Measurements from ENCODE around the gene IFT88. TPM values are rescaled to one million over a fixed set of nuclear protein-coding genes. Genes with fewer than 3 reads are reported as not detected.

The IFT88 gene
- polyA plus RNA-seq, 1 of the 3 experiments (the other 2 are of a cell fraction) = 6.2 TPM

DNA sequence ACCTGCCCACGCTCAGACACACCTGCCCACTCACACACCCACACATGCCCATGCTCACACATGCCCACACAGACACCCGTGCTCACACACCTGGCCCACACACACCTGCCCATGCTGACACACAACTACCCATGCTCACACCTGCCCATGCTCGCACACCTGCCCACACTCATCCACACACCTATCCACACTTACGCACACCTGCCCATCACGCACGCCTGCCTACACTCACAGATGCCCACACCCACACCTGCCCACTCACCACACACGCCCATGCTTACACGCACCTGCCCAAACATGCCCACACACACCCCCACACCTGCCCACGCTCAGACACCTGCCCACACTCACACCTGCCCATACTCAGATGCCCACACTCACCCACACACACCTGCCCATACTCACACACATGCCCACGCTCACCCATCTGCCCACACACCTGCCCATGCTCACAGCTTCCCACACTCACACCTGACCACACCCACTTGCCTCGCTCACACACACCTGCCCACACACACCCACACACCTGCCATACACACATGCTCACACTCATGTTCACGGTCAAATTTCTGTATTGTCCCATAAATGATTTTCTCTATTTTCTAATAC, 152.1 kb downstream of the IFT88 start:
- no peak for DNase-seq
- H3F3A ChIP-seq (replicated peaks; ENCODE audit: insufficient read depth) = peaks cover 7% of the 10 kb centered on the region
- H4K20me1 ChIP-seq (ENCODE audit: insufficient read depth) = no peaks in the 10 kb centered on the region
- H3K4me1 ChIP-seq (ENCODE audit: control insufficient read depth in 1 of 2, insufficient read depth in 2 of 2, low read depth in 1 of 2, low read length in 1 of 2) = peaks cover 4 to 6% of the 10 kb centered on the region in 2 experiments; a peak in 3 of 4 replicates
- 86% methylated on average over 12 of the region's 12 CpGs for whole genome bisulfite sequencing (ENCODE audit: low lambda C conversion rate)
- H2AFZ ChIP-seq (ENCODE audit: low read depth) = no peak overlapping the region
- no peak overlapping the region for H3K9ac ChIP-seq
- H3K36me3 ChIP-seq (replicated peaks in 1 of 2; ENCODE audit: control insufficient read depth in 1 of 2, insufficient read depth in 2 of 2, low read length in 1 of 2) = no peaks in the 10 kb centered on the region
- ChIA-PET POLR2A (no interaction called here), CTCF (no interaction called here)
- no peaks in the 10 kb centered on the region for H3K79me2 ChIP-seq (ENCODE audit: insufficient read depth)
- no peak overlapping the region for H3K4me3 ChIP-seq (ENCODE audit: low read depth in 2 of 2, low read length in 1 of 2)
- no peaks in the 10 kb centered on the region for H3K9me2 ChIP-seq
- no peak overlapping the region for H3K4me2 ChIP-seq
- no peak overlapping the region for H3K27ac ChIP-seq (ENCODE audit: low read depth in 2 of 2, low read length in 1 of 2)
- H3K27me3 ChIP-seq (ENCODE audit: insufficient read depth) = no peaks in the 10 kb centered on the region
- H3K9me3 ChIP-seq = no peaks in the 10 kb centered on the region
- TF ChIP-seq RFX5 (IDR thresholded peaks at IDR 0.05; ENCODE audit: low read length) (no peak), CHD2 (IDR thresholded peaks at IDR 0.05; ENCODE audit: low read length, partially characterized antibody) (no peak), MAX (IDR thresholded peaks at IDR 0.05; ENCODE audit: low read depth) (no peak), REST (IDR thresholded peaks at IDR 0.05; ENCODE audit: low read depth, low read length) (no peak), RXRA (IDR thresholded peaks at IDR 0.05; ENCODE audit: borderline replicate concordance, low read depth) (no peak), YY1 (IDR thresholded peaks at IDR 0.05; ENCODE audit: low read depth) (no peak), EP300 (IDR thresholded peaks at IDR 0.05; ENCODE audit: borderline replicate concordance in 1 of 2, low read depth in 1 of 2, low read length in 1 of 2) (no peak), EZH2phosphoT487 (IDR thresholded peaks at IDR 0.05; ENCODE audit: borderline replicate concordance, low read depth) (no peak), GABPA (IDR thresholded peaks at IDR 0.05; ENCODE audit: low read depth) (no peak)
- TF ChIP-seq, protein P1, sequence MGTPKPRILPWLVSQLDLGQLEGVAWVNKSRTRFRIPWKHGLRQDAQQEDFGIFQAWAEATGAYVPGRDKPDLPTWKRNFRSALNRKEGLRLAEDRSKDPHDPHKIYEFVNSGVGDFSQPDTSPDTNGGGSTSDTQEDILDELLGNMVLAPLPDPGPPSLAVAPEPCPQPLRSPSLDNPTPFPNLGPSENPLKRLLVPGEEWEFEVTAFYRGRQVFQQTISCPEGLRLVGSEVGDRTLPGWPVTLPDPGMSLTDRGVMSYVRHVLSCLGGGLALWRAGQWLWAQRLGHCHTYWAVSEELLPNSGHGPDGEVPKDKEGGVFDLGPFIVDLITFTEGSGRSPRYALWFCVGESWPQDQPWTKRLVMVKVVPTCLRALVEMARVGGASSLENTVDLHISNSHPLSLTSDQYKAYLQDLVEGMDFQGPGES (IDR thresholded peaks at IDR 0.05; ENCODE audit: low read depth, low read length) = no peak
- TF ChIP-seq, protein P2, sequence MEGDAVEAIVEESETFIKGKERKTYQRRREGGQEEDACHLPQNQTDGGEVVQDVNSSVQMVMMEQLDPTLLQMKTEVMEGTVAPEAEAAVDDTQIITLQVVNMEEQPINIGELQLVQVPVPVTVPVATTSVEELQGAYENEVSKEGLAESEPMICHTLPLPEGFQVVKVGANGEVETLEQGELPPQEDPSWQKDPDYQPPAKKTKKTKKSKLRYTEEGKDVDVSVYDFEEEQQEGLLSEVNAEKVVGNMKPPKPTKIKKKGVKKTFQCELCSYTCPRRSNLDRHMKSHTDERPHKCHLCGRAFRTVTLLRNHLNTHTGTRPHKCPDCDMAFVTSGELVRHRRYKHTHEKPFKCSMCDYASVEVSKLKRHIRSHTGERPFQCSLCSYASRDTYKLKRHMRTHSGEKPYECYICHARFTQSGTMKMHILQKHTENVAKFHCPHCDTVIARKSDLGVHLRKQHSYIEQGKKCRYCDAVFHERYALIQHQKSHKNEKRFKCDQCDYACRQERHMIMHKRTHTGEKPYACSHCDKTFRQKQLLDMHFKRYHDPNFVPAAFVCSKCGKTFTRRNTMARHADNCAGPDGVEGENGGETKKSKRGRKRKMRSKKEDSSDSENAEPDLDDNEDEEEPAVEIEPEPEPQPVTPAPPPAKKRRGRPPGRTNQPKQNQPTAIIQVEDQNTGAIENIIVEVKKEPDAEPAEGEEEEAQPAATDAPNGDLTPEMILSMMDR (IDR thresholded peaks at IDR 0.05) = no peak
